Gastroesophageal sphincter (tissue), 4 donors: Measurements from ENCODE around the gene STARD13. TPM values are rescaled to one million over a fixed set of nuclear protein-coding genes. Genes with fewer than 3 reads are reported as not detected.

Source experiments
- ATAC-seq: fragments of 150-250 bp; one replicate; pipeline ENCODE4 v1.9.1; 2016; ENCODE audit warnings: mild to moderate bottlenecking, moderate library complexity
- H3K27ac ChIP-seq, 4 donors: fragments of 200-600 bp; sonication (generic) in 3 of 4; 1 replicate in 3 of 4; 2 replicates in 1 of 4; pipeline ENCODE4 v1.5.1; 2016 to 2019
- H3K27me3 ChIP-seq: fragments of 200-600 bp; sonication (generic); one replicate; pipeline ENCODE4 v1.5.1; 2019
- H3K36me3 ChIP-seq, 2 donors: fragments of 200-600 bp; sonication (generic); one replicate each; pipeline ENCODE4 v1.5.1; 2019; ENCODE audit warnings: control low read depth in 1 of 2
- H3K4me1 ChIP-seq, 3 donors: fragments of 200-600 bp; sonication (generic); 1 replicate in 2 of 3; 2 replicates in 1 of 3; pipeline ENCODE4 v1.5.1; 2016 to 2019; ENCODE audit warnings: control low read depth in 2 of 3
- H3K4me3 ChIP-seq, 2 donors: fragments of 200-600 bp; sonication (generic); one replicate each; pipeline ENCODE4 v1.5.1; 2019; ENCODE audit warnings: mild to moderate bottlenecking in 1 of 2, moderate library complexity in 1 of 2
- H3K9me3 ChIP-seq, 3 donors: fragments of 200-600 bp; sonication (generic); one replicate each; pipeline ENCODE4 v1.5.1; 2017 to 2019; ENCODE audit warnings: control low read depth in 2 of 3
- EP300 ChIP-seq: sonication (generic); formaldehyde crosslinking; IDR thresholded peaks from one replicate; pipeline ENCODE4 v1.6.1; 2017; ENCODE audit warnings: antibody characterized with exemption, mild to moderate bottlenecking
- POLR2A ChIP-seq, 2 donors: fragments of 450-650 bp; IDR thresholded peaks; one replicate each; pipeline ENCODE4 v1.6.1; 2017; ENCODE audit warnings: antibody characterized with exemption in 2 of 2, mild to moderate bottlenecking in 2 of 2, moderate library complexity in 1 of 2
- POLR2AphosphoS5 ChIP-seq: sonication (generic); formaldehyde crosslinking; IDR thresholded peaks from one replicate; pipeline ENCODE4 v1.6.1; 2017; ENCODE audit warnings: antibody characterized with exemption
- WGBS, 2 donors: methylation state at CpG; one replicate each; pipeline ENCODE4 v1.1.5; 2018; ENCODE audit warnings: low coverage in 1 of 2; 5-methylcytosine and 5-hydroxymethylcytosine counted together
- total RNA-seq, 4 donors: library from RNA; depleted of rRNA; stranded (reverse); fragments of >200 nt; gene quantifications; one replicate each; pipeline ENCODE4 v1.1.0, GENCODE V29; 2016
- TF ChIP-seq, protein P1 (sequence below), 4 experiments: fragments of 200-600 bp in 2 of 4; fragments of 450-650 bp in 2 of 4; sonication (generic) in 1 of 4; IDR thresholded peaks; one replicate each; pipeline ENCODE4 v1.5.1; 2017 to 2019; ENCODE audit warnings: antibody characterized with exemption in 4 of 4, mild to moderate bottlenecking in 2 of 4, moderate library complexity in 2 of 4

STARD13 gene
- total RNA-seq, 4 donors from 2014 or later = 46.2 to 63.3 (median 49.3) TPM

DNA sequence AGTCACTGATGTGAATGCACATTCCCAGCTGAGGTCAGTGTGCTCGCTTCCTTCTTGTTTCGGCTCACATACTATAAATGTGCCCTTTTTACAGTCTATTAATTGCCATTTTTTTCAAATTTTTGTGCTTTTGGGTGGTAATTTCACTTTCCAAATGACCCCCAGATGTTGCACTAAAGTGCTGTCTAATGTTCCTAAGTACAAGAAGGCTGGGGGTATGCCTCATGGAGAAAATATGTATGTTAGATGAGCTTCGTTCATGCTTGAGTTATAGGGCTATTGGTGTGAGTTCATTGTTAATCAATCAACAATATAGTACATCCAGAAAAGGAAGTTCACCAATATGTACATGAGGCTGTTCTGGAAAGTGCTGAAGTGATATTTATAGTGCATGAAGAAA is 184.7 kb downstream of the STARD13 start:
- Histone ChIP-seq H3K27ac (no peak overlapping the region), H3K4me1 (peaks cover 0 to 3% (median 0%) of the 10 kb centered on the region in 3 donors), H3K9me3 (peaks cover 0 to 11% (median 0%) of the 10 kb centered on the region in 3 donors), H3K27me3 (no peaks in the 10 kb centered on the region), H3K36me3 (peaks cover 0 to 21% of the 10 kb centered on the region in 2 donors), H3K4me3 (no peak overlapping the region)
- no peak for ATAC-seq
- TF ChIP-seq POLR2AphosphoS5 (no peak), POLR2A (IDR thresholded peaks at IDR 0.05) (no peak), EP300 (no peak)
- TF ChIP-seq, protein P1, sequence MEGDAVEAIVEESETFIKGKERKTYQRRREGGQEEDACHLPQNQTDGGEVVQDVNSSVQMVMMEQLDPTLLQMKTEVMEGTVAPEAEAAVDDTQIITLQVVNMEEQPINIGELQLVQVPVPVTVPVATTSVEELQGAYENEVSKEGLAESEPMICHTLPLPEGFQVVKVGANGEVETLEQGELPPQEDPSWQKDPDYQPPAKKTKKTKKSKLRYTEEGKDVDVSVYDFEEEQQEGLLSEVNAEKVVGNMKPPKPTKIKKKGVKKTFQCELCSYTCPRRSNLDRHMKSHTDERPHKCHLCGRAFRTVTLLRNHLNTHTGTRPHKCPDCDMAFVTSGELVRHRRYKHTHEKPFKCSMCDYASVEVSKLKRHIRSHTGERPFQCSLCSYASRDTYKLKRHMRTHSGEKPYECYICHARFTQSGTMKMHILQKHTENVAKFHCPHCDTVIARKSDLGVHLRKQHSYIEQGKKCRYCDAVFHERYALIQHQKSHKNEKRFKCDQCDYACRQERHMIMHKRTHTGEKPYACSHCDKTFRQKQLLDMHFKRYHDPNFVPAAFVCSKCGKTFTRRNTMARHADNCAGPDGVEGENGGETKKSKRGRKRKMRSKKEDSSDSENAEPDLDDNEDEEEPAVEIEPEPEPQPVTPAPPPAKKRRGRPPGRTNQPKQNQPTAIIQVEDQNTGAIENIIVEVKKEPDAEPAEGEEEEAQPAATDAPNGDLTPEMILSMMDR (IDR thresholded peaks at IDR 0.05) = no peak
- 76 to 90% methylated on average over 3 of the region's 3 CpGs for WGBS, 2 donors

DNA sequence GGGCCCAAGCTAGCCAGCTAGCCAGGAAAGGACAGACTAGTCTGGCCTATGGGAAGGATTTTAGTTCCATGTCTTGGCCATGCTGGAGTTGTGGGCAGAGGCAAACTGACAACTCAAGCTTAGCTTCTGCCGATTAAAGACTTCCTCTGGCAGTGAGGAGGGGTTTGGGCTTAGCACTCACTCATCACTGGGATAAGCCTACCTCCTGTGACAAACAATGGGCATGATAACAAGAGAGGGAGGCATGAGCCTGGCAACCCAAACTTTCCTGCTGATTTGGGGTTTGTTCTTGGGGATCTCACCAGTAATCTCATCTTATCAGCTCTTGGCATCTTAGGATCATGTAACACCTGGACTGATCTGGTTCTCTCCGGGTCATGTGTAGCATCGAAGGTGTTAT is 185.7 kb downstream of the STARD13 start:
- no peak for TF ChIP-seq POLR2AphosphoS5
- no peak for TF ChIP-seq POLR2A (IDR thresholded peaks at IDR 0.05)
- TF ChIP-seq EP300 = no peak
- TF ChIP-seq, protein P1 (IDR thresholded peaks at IDR 0.05) = no peak
- WGBS, 2 donors = 63 to 77% methylated on average over 2 to 3 of the region's 3 CpGs
- ATAC-seq = no peak

GRCh38 chr13:33096886-33097605 is 188.5 kb downstream of the STARD13 start:
- 90 to 100% methylated on average over 2 of the region's 2 CpGs for WGBS, 2 donors
- no peak for TF ChIP-seq EP300
- TF ChIP-seq POLR2AphosphoS5 = no peak
- TF ChIP-seq, protein P1 (IDR thresholded peaks at IDR 0.05) = no peak
- no peak for TF ChIP-seq POLR2A (IDR thresholded peaks at IDR 0.05)
- Histone ChIP-seq H3K9me3 (peaks cover 0 to 11% (median 0%) of the 10 kb centered on the region in 3 donors), H3K27ac (no peak overlapping the region), H3K27me3 (no peaks in the 10 kb centered on the region), H3K4me1 (no peaks in the 10 kb centered on the region), H3K4me3 (no peak overlapping the region), H3K36me3 (no peaks in the 10 kb centered on the region)
- ATAC-seq = no peak

More for the DNA sequence above, 185.7 kb downstream of the STARD13 start:
- H3K4me1 ChIP-seq = no peaks in the 10 kb centered on the region
- H3K9me3 ChIP-seq = peaks cover 0 to 11% (median 0%) of the 10 kb centered on the region in 3 donors
- H3K4me3 ChIP-seq = no peak overlapping the region
- H3K27ac ChIP-seq = no peak overlapping the region
- no peaks in the 10 kb centered on the region for H3K27me3 ChIP-seq
- H3K36me3 ChIP-seq = peaks cover 0 to 11% of the 10 kb centered on the region in 2 donors

GRCh38 chr13:33092073-33092987 is 193.2 kb downstream of the STARD13 start:
- TF ChIP-seq, protein P1 (IDR thresholded peaks at IDR 0.05) = no peak
- TF ChIP-seq EP300 (no peak), POLR2A (IDR thresholded peaks at IDR 0.05) (no peak), POLR2AphosphoS5 (no peak)
- no peaks in the 10 kb centered on the region for H3K27me3 ChIP-seq
- WGBS, 2 donors = 75 to 81% methylated on average over 7 to 10 of the region's 11 CpGs
- no peak for ATAC-seq
- no peaks in the 10 kb centered on the region for H3K36me3 ChIP-seq
- no peak overlapping the region for H3K4me3 ChIP-seq
- H3K4me1 ChIP-seq = peaks cover 0 to 22% (median 0%) of the 10 kb centered on the region in 3 donors
- H3K9me3 ChIP-seq = no peaks in the 10 kb centered on the region
- no peak overlapping the region for H3K27ac ChIP-seq
